ENCODE data around the gene TPM3.

DNA sequence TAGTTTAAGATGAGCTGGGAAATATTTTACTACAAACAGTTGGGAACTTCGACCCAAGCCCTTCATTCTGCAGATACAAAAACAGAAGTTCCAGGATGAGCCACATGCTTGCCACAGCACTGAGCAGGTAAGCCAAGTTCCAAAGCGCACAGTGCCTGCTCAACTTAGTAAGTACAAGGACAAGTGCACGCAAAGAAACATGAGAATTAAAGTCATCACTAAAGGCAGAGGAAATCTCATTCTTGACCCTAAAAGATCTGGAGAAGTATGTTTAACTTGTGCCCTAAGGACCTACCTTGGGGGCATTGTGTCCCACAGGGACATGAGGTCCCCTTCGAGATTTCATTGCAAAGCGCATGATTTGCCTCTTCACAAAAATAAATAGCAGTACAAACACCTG, 27.6 kb upstream of the TPM3 start:
- TF ChIP-seq, protein P1, sequence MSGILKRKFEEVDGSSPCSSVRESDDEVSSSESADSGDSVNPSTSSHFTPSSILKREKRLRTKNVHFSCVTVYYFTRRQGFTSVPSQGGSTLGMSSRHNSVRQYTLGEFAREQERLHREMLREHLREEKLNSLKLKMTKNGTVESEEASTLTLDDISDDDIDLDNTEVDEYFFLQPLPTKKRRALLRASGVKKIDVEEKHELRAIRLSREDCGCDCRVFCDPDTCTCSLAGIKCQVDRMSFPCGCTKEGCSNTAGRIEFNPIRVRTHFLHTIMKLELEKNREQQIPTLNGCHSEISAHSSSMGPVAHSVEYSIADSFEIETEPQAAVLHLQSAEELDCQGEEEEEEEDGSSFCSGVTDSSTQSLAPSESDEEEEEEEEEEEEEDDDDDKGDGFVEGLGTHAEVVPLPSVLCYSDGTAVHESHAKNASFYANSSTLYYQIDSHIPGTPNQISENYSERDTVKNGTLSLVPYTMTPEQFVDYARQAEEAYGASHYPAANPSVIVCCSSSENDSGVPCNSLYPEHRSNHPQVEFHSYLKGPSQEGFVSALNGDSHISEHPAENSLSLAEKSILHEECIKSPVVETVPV (CRISPR knock-in tag; IDR thresholded peaks at IDR 0.05) = no peak
- TF ChIP-seq ZFP30 (CRISPR knock-in tag; IDR thresholded peaks at IDR 0.05) = no peak
- no peak for TF ChIP-seq ESRRG (CRISPR knock-in tag; IDR thresholded peaks at IDR 0.05)
- no peak for TF ChIP-seq PPARA (CRISPR knock-in tag; IDR thresholded peaks at IDR 0.05; ENCODE audit: borderline replicate concordance)
- no peak for TF ChIP-seq CREB5 (CRISPR knock-in tag; IDR thresholded peaks at IDR 0.05; ENCODE audit: low read depth)
- no peak for TF ChIP-seq CSDC2 (CRISPR knock-in tag; IDR thresholded peaks at IDR 0.05)
- TF ChIP-seq, protein P2, sequence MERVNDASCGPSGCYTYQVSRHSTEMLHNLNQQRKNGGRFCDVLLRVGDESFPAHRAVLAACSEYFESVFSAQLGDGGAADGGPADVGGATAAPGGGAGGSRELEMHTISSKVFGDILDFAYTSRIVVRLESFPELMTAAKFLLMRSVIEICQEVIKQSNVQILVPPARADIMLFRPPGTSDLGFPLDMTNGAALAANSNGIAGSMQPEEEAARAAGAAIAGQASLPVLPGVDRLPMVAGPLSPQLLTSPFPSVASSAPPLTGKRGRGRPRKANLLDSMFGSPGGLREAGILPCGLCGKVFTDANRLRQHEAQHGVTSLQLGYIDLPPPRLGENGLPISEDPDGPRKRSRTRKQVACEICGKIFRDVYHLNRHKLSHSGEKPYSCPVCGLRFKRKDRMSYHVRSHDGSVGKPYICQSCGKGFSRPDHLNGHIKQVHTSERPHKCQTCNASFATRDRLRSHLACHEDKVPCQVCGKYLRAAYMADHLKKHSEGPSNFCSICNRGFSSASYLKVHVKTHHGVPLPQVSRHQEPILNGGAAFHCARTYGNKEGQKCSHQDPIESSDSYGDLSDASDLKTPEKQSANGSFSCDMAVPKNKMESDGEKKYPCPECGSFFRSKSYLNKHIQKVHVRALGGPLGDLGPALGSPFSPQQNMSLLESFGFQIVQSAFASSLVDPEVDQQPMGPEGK (CRISPR knock-in tag; IDR thresholded peaks at IDR 0.05; ENCODE audit: borderline replicate concordance) = no peak
- TF ChIP-seq GLIS3 (CRISPR knock-in tag; IDR thresholded peaks at IDR 0.05) = no peak
- no peak for TF ChIP-seq ZFP3 (CRISPR knock-in tag; IDR thresholded peaks at IDR 0.05)
- no peak for TF ChIP-seq POU6F1 (CRISPR knock-in tag; IDR thresholded peaks at IDR 0.05; ENCODE audit: borderline replicate concordance, low read depth)
- TF ChIP-seq ARNTL (CRISPR knock-in tag; IDR thresholded peaks at IDR 0.05; ENCODE audit: borderline replicate concordance, low read depth) = no peak

All from SK-N-SH treated with all-trans-retinoic acid at 6 μM for 48 hours (cell line).